ENCODE measurements around the gene LCK. TPM values are rescaled to one million over a fixed set of nuclear protein-coding genes. Genes with fewer than 3 reads are reported as not detected.

Gene LCK
- total and polyA plus RNA-seq, 2 of the 8 experiments (the other 6 are each of a cell fraction or from before 2014, with no cell fraction given) = 75.3 to 122 TPM

DNA sequence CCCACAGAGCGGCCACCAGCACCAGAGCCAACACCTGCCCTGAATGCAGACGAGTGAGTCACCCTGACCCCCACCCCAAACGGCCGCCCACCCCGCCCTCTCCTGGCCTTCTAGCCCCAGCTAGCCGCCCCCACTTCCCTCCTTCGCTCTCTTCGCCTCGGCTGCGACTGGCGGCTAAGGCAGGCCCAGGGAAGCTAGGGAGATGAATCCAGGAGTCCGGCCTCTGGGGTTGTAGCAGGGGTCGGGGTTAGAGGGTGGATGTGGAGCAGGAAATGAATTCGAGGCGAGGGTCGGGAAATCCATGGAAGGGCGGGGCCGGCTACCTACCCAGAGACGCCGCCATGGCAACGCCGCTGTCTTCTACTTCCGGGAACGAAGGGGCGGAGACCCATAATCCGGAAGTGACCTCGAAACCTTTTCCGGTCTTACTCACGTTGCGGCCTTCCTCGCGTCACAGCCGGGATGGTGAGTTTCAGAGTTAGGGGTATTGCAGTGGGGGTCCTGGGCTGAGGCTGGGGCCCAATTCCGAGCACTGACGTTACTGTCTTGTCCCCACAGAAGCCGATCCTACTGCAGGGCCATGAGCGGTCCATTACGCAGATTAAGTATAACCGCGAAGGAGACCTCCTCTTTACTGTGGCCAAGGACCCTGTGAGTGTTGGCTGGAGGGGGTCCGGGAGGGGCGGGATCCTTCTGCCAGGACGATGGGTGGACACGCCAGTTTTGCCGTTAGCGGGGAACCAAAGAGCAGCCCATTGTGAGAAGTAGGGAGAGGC is 28.9 kb upstream of the LCK start, which contains the start of the genes EIF3I and TMEM234 (continued):
- TF ChIP-seq NANOG (IDR thresholded peaks at IDR 0.05; ENCODE audit: insufficient read depth, low read depth, low read length, poor library complexity, severe bottlenecking) = no peak
- TF ChIP-seq SP1 (IDR thresholded peaks at IDR 0.05; ENCODE audit: low read depth, low read length) = peak; percentile 60; the same call in 1 of the 2 replicates
- TF ChIP-seq YY1 (IDR thresholded peaks at IDR 0.05; ENCODE audit: low read depth, low read length) = peak; percentile 56; the same call in 1 of the 2 replicates
- no peak for TF ChIP-seq CTBP2 (IDR thresholded peaks at IDR 0.05; ENCODE audit: borderline replicate concordance, insufficient read depth, insufficient read length, low read length)
- TF ChIP-seq GABPA (IDR thresholded peaks at IDR 0.05; ENCODE audit: borderline replicate concordance, insufficient read depth, low read length) = peak; percentile 91
- no peak for TF ChIP-seq SIX5 (IDR thresholded peaks at IDR 0.05; ENCODE audit: low read depth, low read length)
- TF ChIP-seq HDAC2 (IDR thresholded peaks at IDR 0.05; ENCODE audit: borderline replicate concordance in 1 of 2, low read depth in 2 of 2, low read length in 2 of 2) = peak in 1 of 2 experiments; percentile 87; a peak in 1 of 4 replicates
- TF ChIP-seq POLR2AphosphoS5 (IDR thresholded peaks at IDR 0.05; ENCODE audit: low read depth, low read length) = peak; percentile 59
- TF ChIP-seq JUND (IDR thresholded peaks at IDR 0.05; ENCODE audit: low read length) = peak; percentile 65; the same call in 1 of the 2 replicates
- peak; percentile 61; the same call in 1 of the 2 replicates for TF ChIP-seq GTF2F1 (IDR thresholded peaks at IDR 0.05; ENCODE audit: borderline replicate concordance, low read depth, low read length)
- 0 out of 2 replicates have a peak, but pooled peaks have one; percentile 76 for TF ChIP-seq SP4 (IDR thresholded peaks at IDR 0.05; ENCODE audit: low read length)
- TF ChIP-seq CHD2 (IDR thresholded peaks at IDR 0.05; ENCODE audit: low read length) = no peak
